ENCODE measurements around the gene PIP5K1C. TPM values are rescaled to one million over a fixed set of nuclear protein-coding genes. Genes with fewer than 3 reads are reported as not detected.

The PIP5K1C gene
- polyA plus RNA-seq, 1 donor from 2014 or later, result 7.1 TPM

GRCh38 chr19:3683405-3684053, 16.7 kb downstream of the PIP5K1C start:
- Histone ChIP-seq H3K4me2 (ENCODE audit: low read length) (no peak overlapping the region), H3K36me3 (ENCODE audit: insufficient read depth, low read length) (no peaks in the 10 kb centered on the region), H3K27ac (ENCODE audit: low read length) (no peak overlapping the region), H4K20me1 (ENCODE audit: insufficient read depth) (no peaks in the 10 kb centered on the region), H3K9me3 (ENCODE audit: low read length) (no peaks in the 10 kb centered on the region), H3K27me3 (ENCODE audit: insufficient read depth, low read depth, low read length) (no peaks in the 10 kb centered on the region), H3K9me2 (ENCODE audit: insufficient read depth, low read length) (no peaks in the 10 kb centered on the region), H3K4me3 (ENCODE audit: low read length) (no peak overlapping the region), H3K9ac (ENCODE audit: low read length) (no peak overlapping the region), H3F3A (ENCODE audit: insufficient read depth, low read length, poor library complexity, severe bottlenecking) (no peaks in the 10 kb centered on the region), H2AFZ (ENCODE audit: low read depth, low read length) (no peak overlapping the region), H3K79me2 (replicated peaks; ENCODE audit: insufficient read depth, low read length) (no peaks in the 10 kb centered on the region)
- TF ChIP-seq EZH2 (IDR thresholded peaks at IDR 0.05; ENCODE audit: borderline replicate concordance, insufficient read depth, low read length, poor library complexity, severe bottlenecking) (no peak), EP300 (conservative IDR thresholded peaks at IDR 0.05; ENCODE audit: poor library complexity, severe bottlenecking) (no peak), CTCF (IDR thresholded peaks at IDR 0.05; ENCODE audit: poor library complexity, severe bottlenecking) (no peak), SMC3 (conservative IDR thresholded peaks at IDR 0.05; ENCODE audit: poor library complexity) (no peak), RAD21 (conservative IDR thresholded peaks at IDR 0.05) (no peak), TAF1 (IDR thresholded peaks at IDR 0.05; ENCODE audit: low read depth) (no peak), POLR2AphosphoS5 (IDR thresholded peaks at IDR 0.05) (no peak)

- no peak overlapping the region for H3K4me3 ChIP-seq (ENCODE audit: low read length)
- no peak overlapping the region for H3K9ac ChIP-seq (ENCODE audit: low read length)
- H2AFZ ChIP-seq (ENCODE audit: low read depth, low read length), result no peak overlapping the region
- no peaks in the 10 kb centered on the region for H3K79me2 ChIP-seq (replicated peaks; ENCODE audit: insufficient read depth, low read length)
- TF ChIP-seq CTCF (IDR thresholded peaks at IDR 0.05; ENCODE audit: poor library complexity, severe bottlenecking) (no peak), EP300 (conservative IDR thresholded peaks at IDR 0.05; ENCODE audit: poor library complexity, severe bottlenecking) (no peak), REST (IDR thresholded peaks at IDR 0.05; ENCODE audit: borderline replicate concordance) (no peak), TAF1 (IDR thresholded peaks at IDR 0.05; ENCODE audit: low read depth) (no peak), SMC3 (conservative IDR thresholded peaks at IDR 0.05; ENCODE audit: poor library complexity) (no peak), EZH2 (IDR thresholded peaks at IDR 0.05; ENCODE audit: borderline replicate concordance, insufficient read depth, low read length, poor library complexity, severe bottlenecking) (no peak), RAD21 (conservative IDR thresholded peaks at IDR 0.05) (no peak), MXI1 (conservative IDR thresholded peaks at IDR 0.05; ENCODE audit: poor library complexity, severe bottlenecking) (no peak), POLR2AphosphoS5 (IDR thresholded peaks at IDR 0.05) (no peak)
- no peak overlapping the region for H3K4me2 ChIP-seq (ENCODE audit: low read length)
- no peaks in the 10 kb centered on the region for H3K9me3 ChIP-seq (ENCODE audit: low read length)
- H3F3A ChIP-seq (ENCODE audit: insufficient read depth, low read length, poor library complexity, severe bottlenecking), result no peaks in the 10 kb centered on the region
- H4K20me1 ChIP-seq (ENCODE audit: insufficient read depth), result no peaks in the 10 kb centered on the region
- no peaks in the 10 kb centered on the region for H3K9me2 ChIP-seq (ENCODE audit: insufficient read depth, low read length)
- no peaks in the 10 kb centered on the region for H3K36me3 ChIP-seq (ENCODE audit: insufficient read depth, low read length)
- no peaks in the 10 kb centered on the region for H3K27me3 ChIP-seq (ENCODE audit: insufficient read depth, low read depth, low read length)
- no peak overlapping the region for H3K27ac ChIP-seq (ENCODE audit: low read length)
Measured at GRCh38 chr19:3682741-3683404, 17.4 kb downstream of the PIP5K1C start.
